IMR-90 (cell line): ENCODE measurements around the gene SLC17A5. TPM values are rescaled to one million over a fixed set of nuclear protein-coding genes. Genes with fewer than 3 reads are reported as not detected.

Experiments used
- ATAC-seq: fragments of 200-7000 bp; cut with Tn5 transposase; 2 replicates; pipeline ENCODE4 v1.9.1; 2020; ENCODE audit warnings: low read depth, mild to moderate bottlenecking, moderate library complexity
- BruUV-seq: library from RNA; stranded (reverse); fragments of 400-500 nt; replicated peaks from 2 replicates; lab custom pipeline; 2021; lab: Mats Ljungman, UMichigan
- CTCF ChIA-PET: fragments of 300-600 bp; formaldehyde crosslinking; extraction: SDS; loops from one replicate; lab custom pipeline; 2021; ENCODE audit warnings: antibody characterized with exemption; lab: Yijun Ruan, JAX
- POLR2A ChIA-PET: fragments of 300-600 bp; sonication (Branson Sonifier 250); formaldehyde crosslinking; loops from one replicate; lab custom pipeline; 2022; ENCODE audit warnings: antibody characterized with exemption; ENCODE audit not compliant: unreplicated experiment; lab: Charles Lee
- DNase-seq: peaks from one replicate; pipeline ENCODE4 v3.0.0; 2013
- H2AFZ ChIP-seq: replicated peaks from 2 replicates; pipeline ENCODE3; 2013; ENCODE audit warnings: low read length, mild to moderate bottlenecking; ENCODE audit not compliant: poor library complexity
- H2AK5ac ChIP-seq: 2 replicates; pipeline ENCODE4 v1.6.1; 2013; ENCODE audit warnings: low read depth, low read length, inconsistent platforms
- H2AK9ac ChIP-seq: replicated peaks from 2 replicates; pipeline ENCODE3; 2013; ENCODE audit warnings: mild to moderate bottlenecking, low read depth, low read length, moderate library complexity; ENCODE audit not compliant: poor library complexity
- H2BK120ac ChIP-seq: 2 replicates; pipeline ENCODE4 v1.6.1; 2013; ENCODE audit warnings: low read depth, low read length, inconsistent platforms
- H2BK15ac ChIP-seq: 3 replicates; pipeline ENCODE4 v1.6.1; 2013; ENCODE audit warnings: low read depth, low read length, inconsistent platforms
- H2BK20ac ChIP-seq: 2 replicates; pipeline ENCODE4 v1.6.1; 2013; ENCODE audit warnings: low read depth, mild to moderate bottlenecking, inconsistent platforms, low read length, moderate library complexity
- H2BK5ac ChIP-seq: 2 replicates; pipeline ENCODE4 v1.6.1; 2013; ENCODE audit warnings: mild to moderate bottlenecking, low read depth, low read length, inconsistent platforms; ENCODE audit not compliant: poor library complexity, severe bottlenecking
- H3K14ac ChIP-seq: replicated peaks from 2 replicates; pipeline ENCODE4 v1.6.1; 2013; ENCODE audit warnings: low read depth, low read length, inconsistent platforms
- H3K18ac ChIP-seq: 2 replicates; pipeline ENCODE4 v1.6.1; 2013; ENCODE audit warnings: low read depth, low read length, control low read depth
- H3K23ac ChIP-seq: 2 replicates; pipeline ENCODE4 v1.6.1; 2013; ENCODE audit warnings: low read depth, low read length, inconsistent platforms
- H3K27ac ChIP-seq: 2 replicates; pipeline ENCODE4 v1.5.1; 2013; ENCODE audit warnings: mild to moderate bottlenecking, control low read depth, low read length; ENCODE audit not compliant: insufficient read depth
- H3K27me3 ChIP-seq: 2 replicates; pipeline ENCODE4 v1.6.1; 2013; ENCODE audit warnings: low read length; ENCODE audit not compliant: control insufficient read depth, insufficient read depth
- H3K36me3 ChIP-seq: 2 replicates; pipeline ENCODE4 v1.6.1; 2013; ENCODE audit warnings: low read length, mixed read lengths; ENCODE audit not compliant: control insufficient read depth, insufficient read depth
- H3K4ac ChIP-seq: 2 replicates; pipeline ENCODE4 v1.6.1; 2013; ENCODE audit warnings: low read depth, low read length, inconsistent platforms
- H3K4me1 ChIP-seq: 2 replicates; pipeline ENCODE4 v1.6.1; 2013; ENCODE audit warnings: low read length, mixed read lengths; ENCODE audit not compliant: control insufficient read depth, insufficient read depth
- H3K4me2 ChIP-seq: 2 replicates; pipeline ENCODE4 v1.6.1; 2013; ENCODE audit warnings: low read depth, mild to moderate bottlenecking, control low read depth, low read length, moderate library complexity
- H3K4me3 ChIP-seq: 2 replicates; pipeline ENCODE4 v1.5.1; 2013; ENCODE audit warnings: low read depth, mild to moderate bottlenecking, control low read depth, low read length, moderate library complexity; ENCODE audit not compliant: insufficient read depth
- H3K56ac ChIP-seq: 2 replicates; pipeline ENCODE4 v1.6.1; 2013; ENCODE audit warnings: low read length, inconsistent platforms; ENCODE audit not compliant: insufficient read depth; ENCODE audit errors: extremely low read depth
- H3K79me1 ChIP-seq, 2 experiments: 2 replicates each; pipeline ENCODE4 v1.6.1; 2013; ENCODE audit warnings: low read length in 2 of 2, inconsistent platforms in 1 of 2, low read depth in 1 of 2
- H3K9ac ChIP-seq: 2 replicates; pipeline ENCODE4 v1.6.1; 2013; ENCODE audit warnings: low read depth, low read length, control low read depth
- H3K9me1 ChIP-seq: 2 replicates; pipeline ENCODE4 v1.6.1; 2013; ENCODE audit warnings: low read length, inconsistent platforms; ENCODE audit not compliant: insufficient read depth
- H3K9me3 ChIP-seq: 2 replicates; pipeline ENCODE4 v1.6.1; 2013; ENCODE audit warnings: low read length; ENCODE audit not compliant: control insufficient read depth, insufficient read depth
- H4K20me1 ChIP-seq: 2 replicates; pipeline ENCODE4 v1.6.1; 2013; ENCODE audit warnings: low read length, inconsistent platforms; ENCODE audit not compliant: insufficient read depth
- H4K5ac ChIP-seq: 2 replicates; pipeline ENCODE4 v1.6.1; 2013; ENCODE audit warnings: mild to moderate bottlenecking, low read depth, low read length, control low read depth
- H4K8ac ChIP-seq, 2 experiments: 2 replicates each; pipeline ENCODE4 v1.6.1; 2013; ENCODE audit warnings: low read depth in 2 of 2, low read length in 2 of 2, control low read depth in 1 of 2, inconsistent platforms in 1 of 2
- H4K91ac ChIP-seq: 2 replicates; pipeline ENCODE4 v1.6.1; 2013; ENCODE audit warnings: low read depth, low read length, inconsistent platforms; ENCODE audit not compliant: insufficient read depth
- BHLHE40 ChIP-seq: fragments of 150-350 bp; IDR thresholded peaks from 2 replicates; pipeline ENCODE4 v1.6.1; 2016; ENCODE audit warnings: mild to moderate bottlenecking, low read depth, low read length
- CEBPB ChIP-seq: IDR thresholded peaks from 2 replicates; pipeline ENCODE4 v1.6.1; 2012; ENCODE audit warnings: low read depth, low read length, improper control_type of control experiment
- ELK1 ChIP-seq: fragments of 150-350 bp; IDR thresholded peaks from 2 replicates; pipeline ENCODE4 v1.6.1; 2016; ENCODE audit warnings: low read depth, mild to moderate bottlenecking, low read length, moderate library complexity, borderline replicate concordance
- MAZ ChIP-seq: IDR thresholded peaks from 2 replicates; pipeline ENCODE4 v1.6.1; 2012; ENCODE audit warnings: low read depth, mild to moderate bottlenecking, low read length, improper control_type of control experiment, moderate library complexity, borderline replicate concordance
- RAD21 ChIP-seq: IDR thresholded peaks from 2 replicates; pipeline ENCODE4 v1.6.1; 2012; ENCODE audit warnings: low read length, improper control_type of control experiment
- WGBS, 2 experiments: methylation state at CpG; one replicate each; pipeline versions ENCODE4 v1.1.5 to v1.1.7; 2013; ENCODE audit warnings: missing lambda C conversion rate in 2 of 2; ENCODE audit not compliant: insufficient read length in 1 of 2; ENCODE audit errors: extremely low coverage in 2 of 2; 5-methylcytosine and 5-hydroxymethylcytosine counted together
- dilution Hi-C: fragments of 300-500 bp; cut with HindIII; formaldehyde crosslinking; loops from one replicate; pipeline ENCODE4 v1.14.3; 2018; ENCODE audit warnings: low sequenced_read_pairs; ENCODE audit not compliant: unreplicated experiment
- in situ Hi-C: fragments of 300-500 bp; cut with MboI; formaldehyde crosslinking; loops from 3 replicates; pipeline ENCODE4 v1.14.3; 2019; ENCODE audit warnings: low sequenced_read_pairs, inconsistent platforms, mixed read lengths
- intact Hi-C: fragments of 100-400 bp; cut with micrococcal nuclease; formaldehyde crosslinking; loops from 2 replicates; pipeline ENCODE4 v1.10.0; 2022
- polyA plus RNA-seq, 3 experiments: library from polyadenylated mRNA; depleted of rRNA; stranded (reverse); fragments of >200 nt; gene quantifications; 2 replicates each; pipeline ENCODE4 v1.2.3, GENCODE V29; 2012; ENCODE audit warnings: low replicate concordance in 1 of 3
- total RNA-seq: library from RNA; depleted of rRNA; stranded (reverse); fragments of >200 nt; gene quantifications from 2 replicates; pipeline ENCODE4 v1.2.3, GENCODE V29; 2012

The SLC17A5 gene
- total and polyA plus RNA-seq, 2 of the 4 experiments (the other 2 are of a cell fraction): 20.8 to 27.2 TPM

DNA sequence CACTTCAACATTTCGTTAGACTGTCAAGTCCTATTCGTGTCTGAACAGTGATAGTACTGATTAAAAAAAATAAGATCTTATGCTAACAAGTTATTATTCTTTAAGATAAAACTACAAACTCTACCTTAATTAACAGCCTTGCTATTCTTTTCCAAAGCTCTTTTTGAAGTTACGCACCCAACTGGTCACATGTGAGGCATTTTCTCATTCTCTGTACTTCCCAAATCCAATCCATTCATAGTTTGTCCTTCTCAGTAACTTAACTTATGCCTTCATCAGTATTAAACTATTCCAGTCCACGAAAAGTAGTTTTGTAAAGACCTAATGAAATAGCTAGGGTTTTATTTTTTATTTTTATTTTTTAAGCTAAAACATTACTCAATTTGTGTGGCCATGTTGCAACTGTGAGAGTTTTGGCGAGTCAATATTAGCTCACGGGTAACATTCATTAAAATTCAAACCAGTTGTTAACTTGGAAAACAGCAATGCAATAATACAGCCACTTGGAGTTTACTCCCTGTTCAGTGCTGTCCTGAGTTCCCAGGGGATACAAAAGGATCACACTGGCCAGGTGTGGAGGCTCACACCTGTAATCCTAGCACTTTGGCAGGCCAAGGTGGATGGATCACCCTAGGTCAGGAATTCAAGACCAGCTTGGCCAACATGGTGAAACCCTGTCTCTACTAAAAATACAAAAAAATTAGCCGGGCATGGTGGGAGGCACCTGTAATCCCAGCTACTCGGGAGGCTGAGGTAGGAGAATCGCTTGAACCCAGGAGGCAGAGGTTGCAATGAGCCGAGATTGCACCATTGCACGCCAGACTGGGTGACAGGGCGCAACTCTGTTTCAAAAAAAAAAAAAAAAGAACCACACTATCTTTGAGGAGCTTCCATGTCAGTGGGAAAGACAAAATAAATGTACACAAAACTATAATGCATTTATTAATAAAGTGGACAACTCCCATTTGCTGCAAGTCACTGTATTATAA is 105.0 kb downstream of the SLC17A5 start:
- Histone ChIP-seq H3K4me2 (no peak overlapping the region), H3K4me1 (no peaks in the 10 kb centered on the region), H3K4me3 (no peak overlapping the region), H3K9me3 (no peaks in the 10 kb centered on the region), H4K5ac (no peak overlapping the region), H2AK9ac (no peak overlapping the region), H3K27ac (no peak overlapping the region), H3K4ac (no peak overlapping the region), H2BK120ac (no peak overlapping the region), H4K8ac (no peak overlapping the region), H3K23ac (no peak overlapping the region), H2AK5ac (no peak overlapping the region), H4K20me1 (no peaks in the 10 kb centered on the region), H3K9me1 (no peaks in the 10 kb centered on the region), H2AFZ (no peak overlapping the region), H3K79me1 (no peaks in the 10 kb centered on the region), H2BK15ac (no peak overlapping the region), H3K27me3 (no peaks in the 10 kb centered on the region), H2BK5ac (no peak overlapping the region), H2BK20ac (no peak overlapping the region), H4K91ac (no peak overlapping the region), H3K9ac (no peak overlapping the region), H3K14ac (no peak overlapping the region), H3K18ac (no peak overlapping the region), H3K36me3 (no peaks in the 10 kb centered on the region), H3K56ac (no peak overlapping the region)
- ATAC-seq: no peak
- ChIA-PET CTCF (interaction anchor here (0.6 to 1.5 kb wide), 7 partner anchors 8 to 218 kb away, joined by 3 to 6 read pairs (median 3); no protein-coding TSS in a partner anchor), POLR2A (interaction anchor here (0.7 kb wide), 1 partner anchor 13 kb away, joined by 3 read pairs; no protein-coding TSS in a partner anchor)
- WGBS, 2 experiments: 100% methylated on average over 1 of the region's 12 CpGs; no CpG with 5 or more reads in 1 of the 2 experiments
- in situ Hi-C loops: no loop called here
- no peak for TF ChIP-seq CEBPB
- TF ChIP-seq ELK1: no peak
- no peak for TF ChIP-seq BHLHE40
- no peak for TF ChIP-seq RAD21
- TF ChIP-seq MAZ: no peak
- dilution Hi-C loops: no loop called here
- no peak for DNase-seq
- BruUV-seq: no TSS peak
- intact Hi-C loops: no loop called here
